Prostate gland (tissue), 2 donors: ENCODE data around the gene CELF4.

Experiments
- POLR2A ChIP-seq: fragments of 450-650 bp; IDR thresholded peaks from one replicate; pipeline ENCODE4 v1.6.1; 2016; ENCODE audit warnings: antibody characterized with exemption, mild to moderate bottlenecking
- POLR2AphosphoS5 ChIP-seq: sonication (generic); formaldehyde crosslinking; IDR thresholded peaks from one replicate; pipeline ENCODE4 v1.6.1; 2017; ENCODE audit warnings: antibody characterized with exemption
- TF ChIP-seq, protein P1 (sequence below), 4 experiments: fragments of 200-600 bp in 2 of 4; fragments of 450-650 bp in 2 of 4; sonication (generic) in 2 of 4; IDR thresholded peaks; 1 replicate in 3 of 4; 2 replicates in 1 of 4; pipeline ENCODE4 v1.5.1; 2016 to 2019; ENCODE audit warnings: antibody characterized with exemption in 4 of 4, mild to moderate bottlenecking in 2 of 4, moderate library complexity in 2 of 4

DNA sequence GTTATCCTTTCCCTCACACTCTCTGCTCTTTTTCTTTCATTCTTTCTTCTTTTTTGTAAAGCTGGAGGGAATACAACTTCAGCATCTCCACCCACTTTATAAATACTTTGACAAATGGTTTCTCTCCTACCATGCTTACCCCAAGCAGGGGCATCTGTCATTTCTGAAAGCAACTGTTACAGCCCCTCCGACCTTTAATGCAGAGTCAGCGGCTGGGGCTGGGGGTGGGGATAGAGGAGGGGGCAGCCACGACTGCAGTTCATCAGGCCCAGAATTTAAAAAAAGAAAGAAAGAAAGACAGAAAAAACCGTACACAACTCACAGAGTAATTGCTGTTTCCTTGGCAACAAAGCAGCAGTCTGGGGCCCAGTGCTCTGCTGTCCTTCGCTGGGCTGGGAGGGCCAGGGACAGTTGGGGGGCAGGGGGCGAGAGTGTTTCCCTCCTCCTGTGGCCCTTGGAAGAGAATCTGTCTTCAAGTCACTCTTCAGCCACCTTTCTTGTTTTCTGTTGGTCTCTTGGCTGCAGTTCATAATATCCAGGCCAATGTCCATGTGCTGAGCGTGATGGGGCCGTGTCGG is 53.8 kb downstream of the CELF4 start:
- TF ChIP-seq, protein P1, sequence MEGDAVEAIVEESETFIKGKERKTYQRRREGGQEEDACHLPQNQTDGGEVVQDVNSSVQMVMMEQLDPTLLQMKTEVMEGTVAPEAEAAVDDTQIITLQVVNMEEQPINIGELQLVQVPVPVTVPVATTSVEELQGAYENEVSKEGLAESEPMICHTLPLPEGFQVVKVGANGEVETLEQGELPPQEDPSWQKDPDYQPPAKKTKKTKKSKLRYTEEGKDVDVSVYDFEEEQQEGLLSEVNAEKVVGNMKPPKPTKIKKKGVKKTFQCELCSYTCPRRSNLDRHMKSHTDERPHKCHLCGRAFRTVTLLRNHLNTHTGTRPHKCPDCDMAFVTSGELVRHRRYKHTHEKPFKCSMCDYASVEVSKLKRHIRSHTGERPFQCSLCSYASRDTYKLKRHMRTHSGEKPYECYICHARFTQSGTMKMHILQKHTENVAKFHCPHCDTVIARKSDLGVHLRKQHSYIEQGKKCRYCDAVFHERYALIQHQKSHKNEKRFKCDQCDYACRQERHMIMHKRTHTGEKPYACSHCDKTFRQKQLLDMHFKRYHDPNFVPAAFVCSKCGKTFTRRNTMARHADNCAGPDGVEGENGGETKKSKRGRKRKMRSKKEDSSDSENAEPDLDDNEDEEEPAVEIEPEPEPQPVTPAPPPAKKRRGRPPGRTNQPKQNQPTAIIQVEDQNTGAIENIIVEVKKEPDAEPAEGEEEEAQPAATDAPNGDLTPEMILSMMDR (IDR thresholded peaks at IDR 0.05) = no peak
- no peak for TF ChIP-seq POLR2A
- TF ChIP-seq POLR2AphosphoS5 = no peak
